Tibial nerve (tissue), 4 donors: Measurements from ENCODE around the gene RRN3. TPM values are rescaled to one million over a fixed set of nuclear protein-coding genes. Genes with fewer than 3 reads are reported as not detected.

ENCODE experiments used
- small RNA-seq: library from RNA; depleted of rRNA; stranded (forward); fragments of <200 nt; gene quantifications from one replicate; pipeline ENCODE3, GENCODE V24; 2016
- total RNA-seq, 4 donors: library from RNA; depleted of rRNA; stranded (reverse); fragments of >200 nt; gene quantifications; one replicate each; pipeline ENCODE4 v1.1.0, GENCODE V29; 2016

Gene RRN3
- total RNA-seq, 4 donors from 2014 or later, result 25.5 to 39.6 (median 36.0) TPM

Small RNA genes lying within 50 kb of the gene (small RNA-seq; reads per million reads assigned to genes)
- gene MIR1972-1, result not detected

Other genes with a start within 250 kb of the RRN3 start
- gene NPIPA1, start 156.8 kb downstream of the RRN3 start, total RNA-seq, result 100 to 1,000 TPM in 2 of 4 donors, 10 to 100 TPM in 2; 95.5 to 193 (median 134) TPM
- 10 to 100 TPM; 40.6 to 55.1 (median 52.6) TPM for gene PDXDC1, start 119.2 kb downstream of the RRN3 start, total RNA-seq
- 10 to 100 TPM; 64.2 to 99.6 (median 70.3) TPM for gene NTAN1, start 38.2 kb downstream of the RRN3 start, total RNA-seq